Pancreas (tissue), 10 donors: ENCODE results near the gene HOXA1. TPM values are rescaled to one million over a fixed set of nuclear protein-coding genes. Genes with fewer than 3 reads are reported as not detected.
A peak's percentile ranks its signal among the peaks of the same experiment; 100 is the strongest.

Experiments
- ATAC-seq, 4 donors: fragments of 200-7000 bp; cut with Tn5 transposase; one replicate each; pipeline versions ENCODE4 v1.8.0 to v1.9.1; 2020; ENCODE audit warnings: mild to moderate bottlenecking in 4 of 4, moderate library complexity in 4 of 4
- DNase-seq, 6 donors: peaks; one replicate each; pipeline ENCODE4 v3.0.0-alpha.2; 2020
- FAIRE-seq: peaks from 2 replicates; lab custom pipeline; 2012; peaks lifted over from hg19 to GRCh38; lab: Jason Lieb, UNC
- H3K27ac ChIP-seq, 4 donors: fragments of 200-600 bp; sonication (generic); 1 replicate in 3 of 4; 2 replicates in 1 of 4; pipeline versions ENCODE4 v1.5.0 to v1.8.0; 2020
- H3K27me3 ChIP-seq, 4 donors: fragments of 200-600 bp; one replicate each; pipeline ENCODE4 v1.8.0; 2021
- H3K36me3 ChIP-seq, 3 donors: fragments of 200-600 bp; sonication (generic) in 1 of 3; one replicate each; pipeline versions ENCODE4 v1.5.0 to v1.8.0; 2020 to 2021
- H3K4me1 ChIP-seq, 3 donors: fragments of 200-600 bp; one replicate each; pipeline ENCODE4 v1.8.0; 2021
- H3K4me3 ChIP-seq, 4 donors: fragments of 200-600 bp; sonication (generic) in 2 of 4; one replicate each; pipeline versions ENCODE4 v1.5.0 to v1.8.0; 2020 to 2021
- H3K9me3 ChIP-seq, 4 donors: fragments of 200-600 bp; one replicate each; pipeline ENCODE4 v1.8.0; 2021
- CTCF ChIP-seq, 4 donors: fragments of 200-600 bp; sonication (generic) in 3 of 4; IDR thresholded peaks; one replicate each; pipeline versions ENCODE4 v1.5.0 to v1.8.0; 2021; ENCODE audit warnings: antibody characterized with exemption in 4 of 4
- WGBS, 2 donors: extraction: QIAGEN DNeasy Blood & Tissue Kit; methylation state at CpG; one replicate each; pipeline ENCODE4 v1.1.7; 2013; 5-methylcytosine and 5-hydroxymethylcytosine counted together
- intact Hi-C, 3 donors: fragments of 100-400 bp; cut with DNase I; formaldehyde crosslinking; loops; one replicate each; pipeline versions ENCODE4 v1.11.1 to v1.14.2; 2022
- polyA plus RNA-seq, 2 donors: library from polyadenylated mRNA; stranded (reverse); fragments of 200-250 nt; gene quantifications; one replicate each; pipeline ENCODE4 v1.2.3, GENCODE V29; 2013
- total RNA-seq, 6 donors: library from RNA; stranded (reverse); fragmentation: NEBNext Ultra II Directional in 4 of 6; extraction: Animal tissue kit (Norgen Biotek cat#: 25700) in 4 of 6; gene quantifications; one replicate each; pipeline versions ENCODE4 v1.2.1 to v1.2.4, GENCODE V29; 2021 to 2023
- donor health status: healthy with polysubstance abuse.
- donor health status: DM: no; HTN: no; CAD: no; lungs with moderate emphysema.
- donor health status: DM: no; HTN: no; CAD: no.
- donor health status: control.
- donor health status: control.
- donor health status: Bipolar disorder and iron deficiency.
- donor health status: DM: yes; HTN: yes; CAD: no.
- donor health status: DM: no; HTN: no; CAD: no.
- donor health status: DM: no; HTN: no; CAD: no.
- donor health status: DM: yes; HTN: yes; CAD: no.

HOXA1 gene
- total and polyA plus RNA-seq, 8 donors, result 0.05 to 0.16 (median 0.12) TPM; not detected in 5

- ATAC-seq (no peak), DNase-seq (peak in 1 of 6 donors; percentile 15), FAIRE-seq (peak; percentile 86)
- 9 to 12% methylated on average over 38 of the region's 38 CpGs for WGBS, 2 donors
- peaks cover 0 to 8% (median 4%) of the 10 kb centered on the region in 3 donors for H3K4me1 ChIP-seq
- peak overlapping the region in 2 of 4 donors; percentile 16 to 47 for H3K27ac ChIP-seq
- no peak for TF ChIP-seq CTCF (IDR thresholded peaks at IDR 0.05)
- H3K27me3 ChIP-seq, result peaks cover 0 to 68% (median 20%) of the 10 kb centered on the region in 4 donors
- no peaks in the 10 kb centered on the region for H3K9me3 ChIP-seq
- intact Hi-C loops, result no loop called here
- no peaks in the 10 kb centered on the region for H3K36me3 ChIP-seq
- peak overlapping the region in 2 of 4 donors; percentile 9 to 26 for H3K4me3 ChIP-seq
Measured at GRCh38 chr7:27098578-27099451, 3.0 kb upstream of the HOXA1 start.

GRCh38 chr7:27097686-27098577, 2.1 kb upstream of the HOXA1 start:
- Histone ChIP-seq H3K36me3 (no peaks in the 10 kb centered on the region), H3K9me3 (no peaks in the 10 kb centered on the region), H3K4me1 (peaks cover 0 to 8% (median 4%) of the 10 kb centered on the region in 3 donors), H3K4me3 (peak overlapping the region in 2 of 4 donors; percentile 36 to 51), H3K27me3 (peaks cover 0 to 66% (median 20%) of the 10 kb centered on the region in 4 donors), H3K27ac (peak overlapping the region in 2 of 4 donors; percentile 16 to 47)
- no peak for TF ChIP-seq CTCF (IDR thresholded peaks at IDR 0.05)
- ATAC-seq (peak in 1 of 4 donors; percentile 20), FAIRE-seq (no peak), DNase-seq (peak in 2 of 6 donors; percentile 15 to 55)
- intact Hi-C loops, result no loop called here
- 10 to 12% methylated on average over 35 of the region's 35 CpGs for WGBS, 2 donors

GRCh38 chr7:27096768-27097514, 1.1 kb upstream of the HOXA1 start:
- peaks cover 0 to 74% (median 20%) of the 10 kb centered on the region in 4 donors for H3K27me3 ChIP-seq
- H3K4me1 ChIP-seq, result peaks cover 0 to 8% (median 4%) of the 10 kb centered on the region in 3 donors
- 7 to 8% methylated on average over 39 to 41 of the region's 41 CpGs for WGBS, 2 donors
- peak in 3 of 4 donors; percentile 28 to 61 (median 56) for ATAC-seq
- no peak for TF ChIP-seq CTCF (IDR thresholded peaks at IDR 0.05)
- no peaks in the 10 kb centered on the region for H3K9me3 ChIP-seq
- peak in 2 of 6 donors; percentile 27 to 35 for DNase-seq
- H3K4me3 ChIP-seq, result peak overlapping the region; percentile 24 to 51 (median 34)
- intact Hi-C loops, result no loop called here
- no peaks in the 10 kb centered on the region for H3K36me3 ChIP-seq
- H3K27ac ChIP-seq, result peak overlapping the region in 2 of 4 donors; percentile 47 to 60
- no peak for FAIRE-seq

GRCh38 chr7:27095050-27095896, 527 bp downstream of the HOXA1 start:
- DNase-seq, result peak in 2 of 6 donors; percentile 14 to 39
- no peak for FAIRE-seq
- Histone ChIP-seq H3K4me1 (peaks cover 0 to 8% (median 4%) of the 10 kb centered on the region in 3 donors), H3K27ac (no peak overlapping the region), H3K4me3 (peak overlapping the region in 3 of 4 donors; percentile 5 to 51 (median 36)), H3K36me3 (no peaks in the 10 kb centered on the region), H3K27me3 (peaks cover 0 to 73% (median 20%) of the 10 kb centered on the region in 4 donors), H3K9me3 (no peaks in the 10 kb centered on the region)
- 8% methylated on average over 33 of the region's 33 CpGs for WGBS, 2 donors
- intact Hi-C loops, result no loop called here
- ATAC-seq, result no peak
- TF ChIP-seq CTCF (IDR thresholded peaks at IDR 0.05), result no peak
